Peyer's patch (tissue), 4 donors: ENCODE results near the gene SMAD6.

ENCODE experiments used
- POLR2A ChIP-seq, 2 donors: fragments of 450-650 bp; IDR thresholded peaks; one replicate each; pipeline ENCODE4 v1.5.1; 2017; ENCODE audit warnings: antibody characterized with exemption in 2 of 2, mild to moderate bottlenecking in 2 of 2, moderate library complexity in 2 of 2
- TF ChIP-seq, protein P1 (sequence below), 6 experiments: fragments of 450-650 bp in 4 of 6; fragments of 200-600 bp in 2 of 6; sonication (generic) in 1 of 6; IDR thresholded peaks; one replicate each; pipeline ENCODE4 v1.5.1; 2017 to 2019; ENCODE audit warnings: antibody characterized with exemption in 6 of 6, mild to moderate bottlenecking in 3 of 6, moderate library complexity in 1 of 6

DNA sequence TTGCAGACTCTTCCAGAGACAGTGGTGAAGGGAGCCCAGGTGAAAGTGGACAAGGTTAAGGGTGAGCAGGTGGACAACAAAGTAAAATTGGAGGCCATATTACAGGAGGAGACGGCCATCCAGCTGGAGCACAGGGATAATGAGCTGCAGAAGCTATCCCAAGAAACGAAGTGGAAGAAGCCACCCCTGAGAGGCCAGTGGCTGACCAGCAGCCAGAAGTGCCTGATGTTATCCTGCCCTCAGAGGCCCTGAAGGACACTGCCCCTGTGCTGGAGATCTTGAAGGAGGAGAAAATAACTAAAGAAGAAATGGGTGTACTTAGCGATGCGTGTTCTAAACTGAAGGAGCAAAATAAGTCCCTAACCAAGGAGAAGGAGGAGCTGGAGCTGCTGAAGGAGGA lies 107.6 kb downstream of the SMAD6 start:
- TF ChIP-seq, protein P1, sequence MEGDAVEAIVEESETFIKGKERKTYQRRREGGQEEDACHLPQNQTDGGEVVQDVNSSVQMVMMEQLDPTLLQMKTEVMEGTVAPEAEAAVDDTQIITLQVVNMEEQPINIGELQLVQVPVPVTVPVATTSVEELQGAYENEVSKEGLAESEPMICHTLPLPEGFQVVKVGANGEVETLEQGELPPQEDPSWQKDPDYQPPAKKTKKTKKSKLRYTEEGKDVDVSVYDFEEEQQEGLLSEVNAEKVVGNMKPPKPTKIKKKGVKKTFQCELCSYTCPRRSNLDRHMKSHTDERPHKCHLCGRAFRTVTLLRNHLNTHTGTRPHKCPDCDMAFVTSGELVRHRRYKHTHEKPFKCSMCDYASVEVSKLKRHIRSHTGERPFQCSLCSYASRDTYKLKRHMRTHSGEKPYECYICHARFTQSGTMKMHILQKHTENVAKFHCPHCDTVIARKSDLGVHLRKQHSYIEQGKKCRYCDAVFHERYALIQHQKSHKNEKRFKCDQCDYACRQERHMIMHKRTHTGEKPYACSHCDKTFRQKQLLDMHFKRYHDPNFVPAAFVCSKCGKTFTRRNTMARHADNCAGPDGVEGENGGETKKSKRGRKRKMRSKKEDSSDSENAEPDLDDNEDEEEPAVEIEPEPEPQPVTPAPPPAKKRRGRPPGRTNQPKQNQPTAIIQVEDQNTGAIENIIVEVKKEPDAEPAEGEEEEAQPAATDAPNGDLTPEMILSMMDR (IDR thresholded peaks at IDR 0.05): no peak
- TF ChIP-seq POLR2A (IDR thresholded peaks at IDR 0.05): no peak
